Breast epithelium (tissue), 3 donors: ENCODE results near the gene TAL2.
"Not testable (repeated sequence)": the region's sequence is repeated elsewhere in the genome, so short reads cannot be mapped to it uniquely, and the experiment has no call there.

Source experiments
- CTCF ChIP-seq, 3 donors: fragments of 450-650 bp; IDR thresholded peaks; one replicate each; pipeline ENCODE4 v1.5.1; 2016 to 2017; ENCODE audit warnings: antibody characterized with exemption in 3 of 3, mild to moderate bottlenecking in 3 of 3, moderate library complexity in 3 of 3
- POLR2A ChIP-seq: fragments of 450-650 bp; IDR thresholded peaks from one replicate; pipeline ENCODE4 v1.6.1; 2016; ENCODE audit warnings: antibody characterized with exemption, mild to moderate bottlenecking, moderate library complexity
- POLR2AphosphoS5 ChIP-seq, 3 donors: sonication (generic); formaldehyde crosslinking; IDR thresholded peaks; one replicate each; pipeline ENCODE4 v1.6.1; 2017; ENCODE audit warnings: antibody characterized with exemption in 3 of 3

GRCh38 chr9:105703638-105704037 lies 41.4 kb downstream of the TAL2 start:
- TF ChIP-seq CTCF (IDR thresholded peaks at IDR 0.05); POLR2AphosphoS5 (IDR thresholded peaks at IDR 0.05); POLR2A: not testable (repeated sequence)
